Breast epithelium (tissue), 4 donors: ENCODE results near the gene GFOD2. TPM values are rescaled to one million over a fixed set of nuclear protein-coding genes. Genes with fewer than 3 reads are reported as not detected.
"Not testable (repeated sequence)": the region's sequence is repeated elsewhere in the genome, so short reads cannot be mapped to it uniquely, and the experiment has no call there.

Experiments
- DNase-seq, 2 donors: peaks; one replicate each; pipeline ENCODE4 v3.0.0-alpha.2; 2019; ENCODE audit warnings: low spot score in 2 of 2
- H3K27ac ChIP-seq, 2 donors: fragments of 200-600 bp; sonication (generic) in 1 of 2; one replicate each; pipeline ENCODE4 v1.5.1; 2016 to 2019; ENCODE audit warnings: mild to moderate bottlenecking in 1 of 2
- H3K27me3 ChIP-seq, 2 donors: fragments of 200-600 bp; sonication (generic) in 1 of 2; one replicate each; pipeline versions ENCODE4 v1.5.1 to v1.6.0; 2017 to 2019; ENCODE audit warnings: control low read depth in 1 of 2, mild to moderate bottlenecking in 1 of 2
- H3K36me3 ChIP-seq: fragments of 200-600 bp; one replicate; pipeline ENCODE4 v1.5.1; 2019
- H3K4me1 ChIP-seq, 2 donors: fragments of 200-600 bp; sonication (generic); one replicate each; pipeline ENCODE4 v1.5.1; 2016 to 2019; ENCODE audit warnings: control low read depth in 1 of 2
- H3K4me3 ChIP-seq, 3 donors: fragments of 200-600 bp; sonication (generic); 1 replicate in 2 of 3; 2 replicates in 1 of 3; pipeline ENCODE4 v1.5.1; 2016 to 2019; ENCODE audit warnings: mild to moderate bottlenecking in 3 of 3, moderate library complexity in 2 of 3
- H3K9me3 ChIP-seq, 2 donors: fragments of 200-600 bp; sonication (generic) in 1 of 2; one replicate each; pipeline ENCODE4 v1.5.1; 2016 to 2019; ENCODE audit warnings: control low read depth in 1 of 2
- CTCF ChIP-seq, 3 donors: fragments of 450-650 bp; IDR thresholded peaks; one replicate each; pipeline ENCODE4 v1.5.1; 2016 to 2017; ENCODE audit warnings: antibody characterized with exemption in 3 of 3, mild to moderate bottlenecking in 3 of 3, moderate library complexity in 3 of 3
- POLR2A ChIP-seq: fragments of 450-650 bp; IDR thresholded peaks from one replicate; pipeline ENCODE4 v1.6.1; 2016; ENCODE audit warnings: antibody characterized with exemption, mild to moderate bottlenecking, moderate library complexity
- POLR2AphosphoS5 ChIP-seq, 3 donors: sonication (generic); formaldehyde crosslinking; IDR thresholded peaks; one replicate each; pipeline ENCODE4 v1.6.1; 2017; ENCODE audit warnings: antibody characterized with exemption in 3 of 3
- intact Hi-C: fragments of 100-400 bp; cut with DNase I; formaldehyde crosslinking; loops from one replicate; pipeline ENCODE4 v1.15.1; 2023; ENCODE audit warnings: low total_unique reads
- total RNA-seq, 3 donors: library from RNA; depleted of rRNA; stranded (reverse); fragments of >200 nt; gene quantifications; one replicate each; pipeline ENCODE4 v1.1.0, GENCODE V29; 2016

GFOD2 gene
- total RNA-seq, 3 donors from 2014 or later: 11.4 to 22.0 (median 21.4) TPM

- DNase-seq: no peak
- H3K4me1 ChIP-seq: no peaks in the 10 kb centered on the region
- TF ChIP-seq CTCF (IDR thresholded peaks at IDR 0.05): no peak
- no peak for TF ChIP-seq POLR2AphosphoS5 (IDR thresholded peaks at IDR 0.05)
- TF ChIP-seq POLR2A: no peak
- intact Hi-C loops: no loop called here
- H3K4me3 ChIP-seq: no peak overlapping the region
- H3K9me3 ChIP-seq: no peaks in the 10 kb centered on the region
- H3K27me3 ChIP-seq: no peaks in the 10 kb centered on the region
- no peak overlapping the region for H3K27ac ChIP-seq
- no peaks in the 10 kb centered on the region for H3K36me3 ChIP-seq
Observed at GRCh38 chr16:67699265-67699664, 19.9 kb downstream of the GFOD2 start.

- no peak for DNase-seq
- no peaks in the 10 kb centered on the region for H3K4me1 ChIP-seq
Observed at GRCh38 chr16:67697422-67698185, 21.5 kb downstream of the GFOD2 start.

GRCh38 chr16:67694611-67695010, 24.5 kb downstream of the GFOD2 start:
- Histone ChIP-seq H3K9me3 (no peaks in the 10 kb centered on the region), H3K27ac (no peak overlapping the region), H3K4me3 (no peak overlapping the region), H3K36me3 (no peaks in the 10 kb centered on the region), H3K27me3 (no peaks in the 10 kb centered on the region), H3K4me1 (no peaks in the 10 kb centered on the region)
- DNase-seq: no peak
- intact Hi-C loops: no loop called here
- no peak for TF ChIP-seq CTCF (IDR thresholded peaks at IDR 0.05)
- TF ChIP-seq POLR2AphosphoS5 (IDR thresholded peaks at IDR 0.05): no peak
- no peak for TF ChIP-seq POLR2A

More at GRCh38 chr16:67697422-67698185, 21.5 kb downstream of the GFOD2 start:
- H3K27me3 ChIP-seq: no peaks in the 10 kb centered on the region
- intact Hi-C loops: no loop called here
- H3K4me3 ChIP-seq: no peak overlapping the region
- H3K36me3 ChIP-seq: no peaks in the 10 kb centered on the region
- no peak for TF ChIP-seq CTCF (IDR thresholded peaks at IDR 0.05)
- TF ChIP-seq POLR2A: no peak
- no peak for TF ChIP-seq POLR2AphosphoS5 (IDR thresholded peaks at IDR 0.05)
- H3K27ac ChIP-seq: no peak overlapping the region
- H3K9me3 ChIP-seq: no peaks in the 10 kb centered on the region

- H3K9me3 ChIP-seq: not testable (repeated sequence)
Observed at GRCh38 chr16:67693517-67694285, 25.4 kb downstream of the GFOD2 start.

GRCh38 chr16:67685388-67686112, 33.6 kb downstream of the GFOD2 start:
- Histone ChIP-seq H3K27ac (peak overlapping the region; percentile 46 to 85), H3K36me3 (no peaks in the 10 kb centered on the region), H3K4me1 (no peaks in the 10 kb centered on the region), H3K9me3 (no peaks in the 10 kb centered on the region), H3K4me3 (peak overlapping the region in 1 of 3 donors; percentile 2), H3K27me3 (no peaks in the 10 kb centered on the region)
- intact Hi-C loops: no loop called here
- DNase-seq: no peak
- no peak for TF ChIP-seq CTCF (IDR thresholded peaks at IDR 0.05)
- TF ChIP-seq POLR2A: no peak
- no peak for TF ChIP-seq POLR2AphosphoS5 (IDR thresholded peaks at IDR 0.05)

More at GRCh38 chr16:67693517-67694285, 25.4 kb downstream of the GFOD2 start:
- H3K4me1 ChIP-seq, H3K4me3 ChIP-seq, H3K36me3 ChIP-seq, H3K27me3 ChIP-seq, DNase-seq, intact Hi-C loops, H3K27ac ChIP-seq: not testable (repeated sequence)
